Measurements from ENCODE around the gene ZNF277. TPM values are rescaled to one million over a fixed set of nuclear protein-coding genes. Genes with fewer than 3 reads are reported as not detected.
"Not testable (repeated sequence)": the region's sequence is repeated elsewhere in the genome, so short reads cannot be mapped to it uniquely, and the experiment has no call there.

ZNF277 gene
- total RNA-seq, 1 experiment from 2014 or later, result 37.4 TPM

DNA sequence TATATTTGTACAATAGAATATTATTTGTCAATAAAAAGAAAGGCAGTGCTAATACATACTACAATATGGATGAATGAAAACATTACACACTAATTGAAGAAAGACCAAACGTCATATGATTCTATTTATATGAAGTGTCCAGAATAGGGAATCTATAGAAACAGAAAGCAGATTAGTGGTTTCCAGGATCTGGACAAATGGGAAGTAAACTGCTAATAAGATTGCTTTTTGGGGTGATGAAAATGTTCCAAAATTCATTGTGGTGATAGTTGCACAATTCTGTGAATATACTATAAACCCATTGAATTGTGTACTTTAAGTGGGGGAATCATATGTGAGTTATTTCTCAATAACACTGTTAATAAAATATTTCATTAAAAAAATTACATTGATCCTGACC is 165.6 kb downstream of the ZNF277 start:
- Histone ChIP-seq H3K27me3 (ENCODE audit: low read length) (no peaks in the 10 kb centered on the region), H3K9ac (ENCODE audit: low read length) (no peak overlapping the region), H3K4me3 (ENCODE audit: low read length) (no peak overlapping the region), H3K27ac (ENCODE audit: low read length) (no peak overlapping the region), H3K4me2 (ENCODE audit: low read depth, low read length, poor library complexity, severe bottlenecking) (no peak overlapping the region), H3K9me3 (ENCODE audit: low read length) (no peaks in the 10 kb centered on the region), H3K36me3 (ENCODE audit: insufficient read depth, low read length) (no peaks in the 10 kb centered on the region), H3K9me2 (replicated peaks; ENCODE audit: insufficient read depth, low read length) (no peaks in the 10 kb centered on the region), H2AFZ (ENCODE audit: low read length) (no peak overlapping the region), H4K20me1 (ENCODE audit: insufficient read depth, low read depth, low read length) (no peaks in the 10 kb centered on the region), H3K79me2 (ENCODE audit: low read length) (no peaks in the 10 kb centered on the region), H3K4me1 (ENCODE audit: low read length) (no peaks in the 10 kb centered on the region)
- DNase-seq, result no peak

DNA sequence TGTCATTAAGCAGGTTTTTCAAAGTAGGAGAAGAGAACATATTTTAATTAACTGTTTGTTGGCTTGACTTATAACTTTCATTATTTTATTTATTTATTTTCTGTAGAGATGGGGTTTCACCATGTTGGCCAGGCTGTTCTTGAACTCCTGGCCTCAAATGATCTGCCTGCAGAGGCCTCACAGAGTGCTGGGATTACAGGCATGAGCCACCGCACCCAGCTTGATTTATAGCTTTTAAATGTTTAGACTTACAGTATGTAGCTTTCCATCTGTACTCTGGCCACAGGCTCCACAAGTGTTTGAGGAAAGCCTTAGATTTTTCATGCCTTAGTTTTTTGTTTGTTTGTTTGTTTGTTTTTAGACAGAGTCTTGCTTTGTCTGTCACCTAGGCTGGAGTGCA is 171.1 kb downstream of the ZNF277 start:
- no peak overlapping the region for H3K27ac ChIP-seq (ENCODE audit: low read length)
- no peaks in the 10 kb centered on the region for H3K27me3 ChIP-seq (ENCODE audit: low read length)

DNA sequence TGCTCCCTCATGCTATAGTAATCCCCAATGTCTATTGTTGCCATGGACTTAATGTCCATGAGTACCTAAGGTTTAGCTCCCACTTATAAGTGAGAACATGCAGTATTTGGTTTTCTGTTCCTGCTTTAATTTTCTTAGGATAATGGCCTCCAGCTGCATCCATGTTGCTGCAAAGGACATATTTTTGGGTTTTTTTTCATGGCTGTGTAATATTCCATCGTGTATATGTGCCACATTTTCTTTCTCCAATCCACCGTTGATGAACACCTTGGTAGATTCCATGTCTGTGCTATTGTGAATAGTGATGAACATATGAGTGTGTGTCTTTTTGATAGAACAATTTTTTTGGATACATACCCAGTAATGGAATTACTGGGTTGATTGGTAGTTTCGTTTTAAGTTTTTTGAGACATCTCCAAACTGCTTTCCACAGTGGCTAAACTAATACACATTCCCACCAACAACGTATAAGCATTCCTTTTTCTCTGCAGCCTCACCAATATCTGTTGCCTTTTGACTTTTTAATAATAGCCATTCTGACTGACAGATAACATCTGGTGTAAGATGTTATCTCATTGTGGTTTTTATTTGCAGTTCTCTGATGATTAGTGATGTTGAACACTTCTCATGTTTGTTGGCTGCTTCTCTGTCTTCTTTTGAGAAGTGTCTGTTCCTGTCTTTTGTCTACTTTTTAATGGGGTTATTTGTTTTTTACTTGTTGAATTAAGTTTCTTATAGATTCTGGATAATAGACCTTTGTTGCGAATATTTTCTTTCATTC is 175.0 kb downstream of the ZNF277 start:
- H3K9ac ChIP-seq (ENCODE audit: low read length), result no peak overlapping the region
- H4K20me1 ChIP-seq (ENCODE audit: insufficient read depth, low read depth, low read length), result no peaks in the 10 kb centered on the region
- no peak for DNase-seq

More for the DNA sequence above, 171.1 kb downstream of the ZNF277 start:
- no peaks in the 10 kb centered on the region for H3K9me3 ChIP-seq (ENCODE audit: low read length)
- H3K79me2 ChIP-seq (ENCODE audit: low read length), result no peaks in the 10 kb centered on the region
- no peaks in the 10 kb centered on the region for H3K9me2 ChIP-seq (replicated peaks; ENCODE audit: insufficient read depth, low read length)
- H3K4me2 ChIP-seq (ENCODE audit: low read depth, low read length, poor library complexity, severe bottlenecking), result no peak overlapping the region
- no peaks in the 10 kb centered on the region for H3K36me3 ChIP-seq (ENCODE audit: insufficient read depth, low read length)
- no peak for DNase-seq
- H2AFZ ChIP-seq (ENCODE audit: low read length), result no peak overlapping the region
- H3K9ac ChIP-seq (ENCODE audit: low read length), result no peak overlapping the region
- no peaks in the 10 kb centered on the region for H4K20me1 ChIP-seq (ENCODE audit: insufficient read depth, low read depth, low read length)
- H3K4me3 ChIP-seq (ENCODE audit: low read length), result no peak overlapping the region
- H3K4me1 ChIP-seq (ENCODE audit: low read length), result no peaks in the 10 kb centered on the region

DNA sequence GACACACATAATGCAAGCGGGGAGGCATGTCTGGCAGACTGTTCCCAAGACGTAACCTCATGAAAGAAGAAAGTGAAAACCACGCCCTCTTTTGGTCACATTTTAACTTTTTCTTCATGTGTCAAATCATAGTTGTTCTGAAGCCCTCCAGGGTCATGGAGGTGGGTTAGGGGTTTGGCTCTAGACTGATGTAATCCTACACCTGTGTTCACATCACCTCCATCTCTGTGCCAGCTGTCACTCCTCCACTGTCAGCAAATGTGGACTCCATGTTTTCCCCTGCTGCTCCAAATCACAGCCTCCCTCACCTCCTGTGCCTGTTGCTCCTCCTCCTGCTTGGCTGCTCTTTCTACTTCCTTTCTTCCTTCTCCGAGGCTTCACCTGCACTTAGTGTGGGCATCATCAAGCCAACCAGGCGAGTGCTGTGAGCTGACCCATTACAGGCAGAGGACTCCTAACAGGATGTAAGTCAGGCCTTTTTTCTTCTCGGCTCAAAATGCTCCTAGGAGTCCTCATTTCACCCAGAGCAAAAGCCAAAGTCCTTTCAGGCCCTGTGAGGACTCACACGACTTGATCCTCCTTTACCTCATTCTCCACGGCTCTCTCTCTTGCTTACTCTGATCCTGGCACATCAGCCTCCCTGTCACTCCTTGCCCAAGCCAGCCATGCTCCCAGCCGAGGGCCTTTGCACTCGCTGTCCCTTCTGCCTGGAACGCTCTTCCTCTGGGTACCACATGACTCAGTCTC is 177.3 kb downstream of the ZNF277 start:
- no peaks in the 10 kb centered on the region for H3K4me1 ChIP-seq (ENCODE audit: low read length)
- H3K9me2 ChIP-seq (replicated peaks; ENCODE audit: insufficient read depth, low read length), result no peaks in the 10 kb centered on the region
- no peak overlapping the region for H3K27ac ChIP-seq (ENCODE audit: low read length)
- H3K9ac ChIP-seq (ENCODE audit: low read length), result no peak overlapping the region
- H3K4me3 ChIP-seq (ENCODE audit: low read length), result no peak overlapping the region
- H3K27me3 ChIP-seq (ENCODE audit: low read length), result no peaks in the 10 kb centered on the region
- H4K20me1 ChIP-seq (ENCODE audit: insufficient read depth, low read depth, low read length), result no peaks in the 10 kb centered on the region
- peak; percentile 73 for DNase-seq
- no peaks in the 10 kb centered on the region for H3K9me3 ChIP-seq (ENCODE audit: low read length)
- H3K79me2 ChIP-seq (ENCODE audit: low read length), result no peaks in the 10 kb centered on the region
- no peaks in the 10 kb centered on the region for H3K36me3 ChIP-seq (ENCODE audit: insufficient read depth, low read length)
- no peak overlapping the region for H3K4me2 ChIP-seq (ENCODE audit: low read depth, low read length, poor library complexity, severe bottlenecking)
- no peak overlapping the region for H2AFZ ChIP-seq (ENCODE audit: low read length)

More for the DNA sequence above, 175.0 kb downstream of the ZNF277 start:
- Histone ChIP-seq H3K4me2 (ENCODE audit: low read depth, low read length, poor library complexity, severe bottlenecking) (no peak overlapping the region), H3K4me3 (ENCODE audit: low read length) (no peak overlapping the region), H2AFZ (ENCODE audit: low read length) (no peak overlapping the region), H3K27ac (ENCODE audit: low read length) (no peak overlapping the region), H3K9me3 (ENCODE audit: low read length) (no peaks in the 10 kb centered on the region), H3K4me1 (ENCODE audit: low read length) (no peaks in the 10 kb centered on the region), H3K36me3 (ENCODE audit: insufficient read depth, low read length) (no peaks in the 10 kb centered on the region), H3K79me2 (ENCODE audit: low read length) (no peaks in the 10 kb centered on the region), H3K9me2 (replicated peaks; ENCODE audit: insufficient read depth, low read length) (no peaks in the 10 kb centered on the region), H3K27me3 (ENCODE audit: low read length) (no peaks in the 10 kb centered on the region)

DNA sequence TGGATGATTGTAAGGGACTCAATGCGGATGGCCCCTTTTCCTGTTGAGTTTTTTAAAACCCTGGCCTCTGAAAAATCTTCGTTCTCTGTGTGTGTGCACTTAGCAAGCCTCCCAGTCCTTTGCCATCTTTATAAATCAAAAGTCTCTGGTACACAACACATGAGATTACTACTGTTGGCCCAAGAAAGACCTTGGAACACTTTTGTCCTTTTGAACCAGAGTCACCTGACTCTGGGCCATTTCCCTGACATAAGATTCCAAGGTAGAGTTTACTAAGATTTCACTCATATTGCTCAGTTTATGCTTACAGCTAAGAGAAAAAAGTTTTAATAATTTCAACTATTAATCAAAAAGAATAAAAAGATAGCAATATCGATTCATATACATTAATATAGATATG is 179.0 kb downstream of the ZNF277 start:
- Histone ChIP-seq H3K4me1 (ENCODE audit: low read length) (no peaks in the 10 kb centered on the region), H2AFZ (ENCODE audit: low read length) (no peak overlapping the region), H3K9ac (ENCODE audit: low read length) (no peak overlapping the region), H3K36me3 (ENCODE audit: insufficient read depth, low read length) (no peaks in the 10 kb centered on the region), H3K9me2 (replicated peaks; ENCODE audit: insufficient read depth, low read length) (no peaks in the 10 kb centered on the region), H3K4me2 (ENCODE audit: low read depth, low read length, poor library complexity, severe bottlenecking) (no peak overlapping the region), H3K4me3 (ENCODE audit: low read length) (no peak overlapping the region), H3K27me3 (ENCODE audit: low read length) (no peaks in the 10 kb centered on the region), H3K27ac (ENCODE audit: low read length) (no peak overlapping the region), H3K79me2 (ENCODE audit: low read length) (no peaks in the 10 kb centered on the region), H3K9me3 (ENCODE audit: low read length) (no peaks in the 10 kb centered on the region), H4K20me1 (ENCODE audit: insufficient read depth, low read depth, low read length) (no peaks in the 10 kb centered on the region)
- DNase-seq, result no peak

DNA sequence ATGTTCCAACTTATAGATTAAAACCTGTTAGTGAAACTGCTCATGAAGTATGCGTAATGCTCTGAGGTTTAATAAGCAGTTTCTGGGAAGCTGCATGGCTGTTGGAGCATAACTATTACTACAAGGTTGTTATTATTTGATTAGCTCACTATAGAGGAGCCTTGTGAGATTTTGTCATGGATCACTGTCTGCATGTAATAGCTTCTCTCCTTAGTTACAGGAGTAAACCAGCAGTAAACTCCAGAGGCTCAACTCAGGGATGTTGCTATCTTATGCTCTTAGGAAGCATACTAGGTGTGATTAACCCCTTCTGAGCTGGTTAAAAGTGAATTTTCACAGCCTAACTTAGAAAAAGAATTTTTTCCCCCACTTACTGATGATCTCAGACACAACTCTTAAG is 180.1 kb downstream of the ZNF277 start:
- Histone ChIP-seq H3K4me1 (ENCODE audit: low read length) (no peaks in the 10 kb centered on the region), H3K4me2 (ENCODE audit: low read depth, low read length, poor library complexity, severe bottlenecking) (no peak overlapping the region), H2AFZ (ENCODE audit: low read length) (no peak overlapping the region), H3K27me3 (ENCODE audit: low read length) (no peaks in the 10 kb centered on the region), H3K9me2 (replicated peaks; ENCODE audit: insufficient read depth, low read length) (no peaks in the 10 kb centered on the region), H3K27ac (ENCODE audit: low read length) (no peak overlapping the region), H3K9ac (ENCODE audit: low read length) (no peak overlapping the region), H3K79me2 (ENCODE audit: low read length) (no peaks in the 10 kb centered on the region), H3K36me3 (ENCODE audit: insufficient read depth, low read length) (no peaks in the 10 kb centered on the region), H3K9me3 (ENCODE audit: low read length) (no peaks in the 10 kb centered on the region), H3K4me3 (ENCODE audit: low read length) (no peak overlapping the region), H4K20me1 (ENCODE audit: insufficient read depth, low read depth, low read length) (no peaks in the 10 kb centered on the region)
- no peak for DNase-seq

DNA sequence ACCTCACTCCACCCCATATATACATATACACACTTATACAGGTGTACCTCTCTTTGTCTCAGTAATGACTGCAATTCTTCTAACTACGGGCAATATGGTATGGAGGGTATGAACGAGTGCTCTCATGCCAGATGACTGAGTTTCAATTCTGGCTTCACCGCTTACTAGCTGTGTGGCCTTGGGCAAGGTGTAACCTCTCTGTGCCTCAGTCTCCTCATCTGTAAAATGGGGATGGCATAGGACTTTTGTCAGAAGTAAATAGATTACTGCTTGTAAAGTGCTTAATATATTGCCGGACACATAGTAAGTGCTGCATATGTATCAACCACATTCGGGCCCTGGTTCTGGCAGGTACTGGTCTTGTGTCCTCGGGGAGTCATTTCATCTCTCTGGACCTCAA is 183.7 kb downstream of the ZNF277 start:
- H2AFZ ChIP-seq (ENCODE audit: low read length), result no peak overlapping the region
- H4K20me1 ChIP-seq (ENCODE audit: insufficient read depth, low read depth, low read length), result no peaks in the 10 kb centered on the region
- peak; percentile 9 for DNase-seq

DNA sequence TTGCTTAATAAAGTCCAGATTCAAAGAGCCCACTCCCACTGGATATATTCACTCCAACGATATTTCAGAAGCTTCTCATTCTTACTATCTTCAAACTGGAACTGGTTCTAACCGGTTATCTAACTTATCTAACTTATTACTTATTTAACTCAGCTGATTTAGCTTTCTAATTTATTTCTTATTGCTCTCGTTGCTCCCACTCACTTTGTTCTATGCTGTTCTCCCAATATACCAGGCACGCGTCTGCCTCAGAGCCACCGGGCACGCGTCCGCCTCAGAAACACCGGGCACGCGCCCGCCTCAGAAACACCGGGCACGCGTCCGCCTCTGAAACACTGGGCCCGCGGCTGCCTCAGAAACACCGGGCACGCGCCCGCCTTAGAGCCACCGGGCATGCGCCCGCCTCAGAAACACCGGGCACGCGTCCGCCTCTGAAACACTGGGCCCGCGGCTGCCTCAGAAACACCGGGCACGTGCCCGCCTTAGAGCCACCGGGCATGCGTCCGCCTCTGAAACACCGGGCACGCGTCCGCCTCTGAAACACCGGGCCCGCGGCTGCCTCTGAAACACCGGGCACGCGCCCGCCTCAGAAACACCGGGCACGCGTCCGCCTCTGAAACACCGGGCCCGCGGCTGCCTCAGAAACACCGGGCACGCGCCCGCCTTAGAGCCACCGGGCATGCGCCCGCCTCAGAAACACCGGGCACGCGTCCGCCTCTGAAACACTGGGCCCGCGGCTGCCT is 184.8 kb downstream of the ZNF277 start:
- not testable (repeated sequence) for H3K27ac ChIP-seq (ENCODE audit: low read length); H3K79me2 ChIP-seq (ENCODE audit: low read length); H3K36me3 ChIP-seq (ENCODE audit: insufficient read depth, low read length); H3K9me2 ChIP-seq (replicated peaks; ENCODE audit: insufficient read depth, low read length); H3K27me3 ChIP-seq (ENCODE audit: low read length); H4K20me1 ChIP-seq (ENCODE audit: insufficient read depth, low read depth, low read length); H3K4me1 ChIP-seq (ENCODE audit: low read length); H3K9me3 ChIP-seq (ENCODE audit: low read length)
- Histone ChIP-seq H3K9ac (ENCODE audit: low read length) (peak overlapping the region; percentile 69; the same call in 1 of the 2 replicates), H2AFZ (ENCODE audit: low read length) (peak overlapping the region; percentile 51), H3K4me2 (ENCODE audit: low read depth, low read length, poor library complexity, severe bottlenecking) (peak overlapping the region; percentile 92), H3K4me3 (ENCODE audit: low read length) (peak overlapping the region; percentile 64; the same call in 1 of the 2 replicates)
- DNase-seq, result peak; percentile 71

More for the DNA sequence above, 183.7 kb downstream of the ZNF277 start:
- Histone ChIP-seq H3K4me3 (ENCODE audit: low read length) (no peak overlapping the region), H3K4me1 (ENCODE audit: low read length) (peaks cover 9% of the 10 kb centered on the region), H3K27me3 (ENCODE audit: low read length) (no peaks in the 10 kb centered on the region), H3K9me2 (replicated peaks; ENCODE audit: insufficient read depth, low read length) (no peaks in the 10 kb centered on the region), H3K9me3 (ENCODE audit: low read length) (no peaks in the 10 kb centered on the region), H3K9ac (ENCODE audit: low read length) (no peak overlapping the region), H3K4me2 (ENCODE audit: low read depth, low read length, poor library complexity, severe bottlenecking) (no peak overlapping the region), H3K79me2 (ENCODE audit: low read length) (no peaks in the 10 kb centered on the region), H3K27ac (ENCODE audit: low read length) (no peak overlapping the region), H3K36me3 (ENCODE audit: insufficient read depth, low read length) (no peaks in the 10 kb centered on the region)

Data from Karpas-422 (cell line).